Mononuclear cell (primary cell): ENCODE measurements around the gene GALNT12. TPM values are rescaled to one million over a fixed set of nuclear protein-coding genes. Genes with fewer than 3 reads are reported as not detected.
A peak's percentile ranks its signal among the peaks of the same experiment; 100 is the strongest.

ENCODE experiments used
- H3K27me3 ChIP-seq: 2 replicates; pipeline ENCODE4 v1.6.0; 2011; ENCODE audit warnings: low read length, control low read depth; ENCODE audit not compliant: insufficient read depth
- H3K4me1 ChIP-seq: 2 replicates; pipeline ENCODE4 v1.5.1; 2011; ENCODE audit warnings: mild to moderate bottlenecking, low read length, control low read depth; ENCODE audit not compliant: insufficient read depth
- H3K4me3 ChIP-seq: 2 replicates; pipeline ENCODE4 v1.5.1; 2011; ENCODE audit warnings: mild to moderate bottlenecking, low read length, moderate library complexity
- H3K9me3 ChIP-seq: 2 replicates; pipeline ENCODE4 v1.5.1; 2011; ENCODE audit warnings: low read depth, mild to moderate bottlenecking, control low read depth, low read length
- total RNA-seq: library from RNA; depleted of rRNA; stranded (reverse); fragments of >200 nt; gene quantifications from one replicate; pipeline ENCODE4 v1.2.3, GENCODE V29; 2012

The GALNT12 gene
- total RNA-seq, 1 donor: 4.5 TPM

DNA sequence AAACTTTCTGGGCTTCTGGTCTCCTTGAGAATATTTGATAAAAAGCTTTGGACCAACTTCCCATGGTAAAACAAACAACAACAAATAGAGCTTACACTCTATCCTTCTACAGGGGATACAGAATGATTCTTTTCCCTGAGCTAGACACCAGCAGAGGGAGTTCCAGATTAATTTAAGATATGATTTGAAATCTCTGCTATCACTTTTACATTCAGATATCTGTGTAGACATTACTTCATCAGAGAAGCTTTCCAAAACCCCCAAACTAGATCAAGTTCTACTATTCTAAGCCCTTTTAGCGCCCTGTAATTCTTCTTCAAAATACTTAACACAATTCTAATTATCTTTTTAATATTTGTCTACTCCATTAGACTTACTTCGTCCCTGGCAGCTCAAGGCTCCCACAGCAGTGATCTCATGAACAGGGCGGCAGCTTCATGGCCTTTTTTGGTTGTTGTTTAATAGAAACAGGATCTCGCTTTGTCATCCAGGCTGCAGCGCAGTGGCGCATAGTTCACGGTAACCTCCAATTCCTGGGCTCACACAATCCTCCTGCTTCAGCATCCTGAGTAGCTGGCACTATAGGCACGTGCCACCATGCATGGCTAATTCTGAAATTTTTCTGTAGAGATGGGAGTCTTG lies 955 bp upstream of the GALNT12 start:
- no peak overlapping the region for H3K4me3 ChIP-seq
- no peaks in the 10 kb centered on the region for H3K9me3 ChIP-seq
- H3K4me1 ChIP-seq: peaks cover 19% of the 10 kb centered on the region
- peaks cover 29% of the 10 kb centered on the region for H3K27me3 ChIP-seq

DNA sequence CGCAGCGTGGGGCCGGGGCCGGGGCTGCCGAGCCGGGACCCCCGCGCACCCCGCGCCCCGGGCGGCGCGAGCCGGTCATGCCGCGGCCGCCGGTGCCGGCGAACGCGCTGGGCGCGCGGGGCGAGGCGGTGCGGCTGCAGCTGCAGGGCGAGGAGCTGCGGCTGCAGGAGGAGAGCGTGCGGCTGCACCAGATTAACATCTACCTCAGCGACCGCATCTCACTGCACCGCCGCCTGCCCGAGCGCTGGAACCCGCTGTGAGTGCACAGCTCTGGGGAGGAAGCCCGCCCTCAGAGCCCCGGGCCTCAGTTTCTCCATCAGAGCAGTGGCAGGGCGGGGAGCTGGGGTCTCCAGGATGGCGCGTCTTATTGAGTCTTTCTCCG lies 335 bp downstream of the GALNT12 start:
- H3K9me3 ChIP-seq: no peaks in the 10 kb centered on the region
- H3K4me1 ChIP-seq: peaks cover 19% of the 10 kb centered on the region
- H3K27me3 ChIP-seq: peaks cover 29% of the 10 kb centered on the region
- peak overlapping the region; percentile 44 for H3K4me3 ChIP-seq

DNA sequence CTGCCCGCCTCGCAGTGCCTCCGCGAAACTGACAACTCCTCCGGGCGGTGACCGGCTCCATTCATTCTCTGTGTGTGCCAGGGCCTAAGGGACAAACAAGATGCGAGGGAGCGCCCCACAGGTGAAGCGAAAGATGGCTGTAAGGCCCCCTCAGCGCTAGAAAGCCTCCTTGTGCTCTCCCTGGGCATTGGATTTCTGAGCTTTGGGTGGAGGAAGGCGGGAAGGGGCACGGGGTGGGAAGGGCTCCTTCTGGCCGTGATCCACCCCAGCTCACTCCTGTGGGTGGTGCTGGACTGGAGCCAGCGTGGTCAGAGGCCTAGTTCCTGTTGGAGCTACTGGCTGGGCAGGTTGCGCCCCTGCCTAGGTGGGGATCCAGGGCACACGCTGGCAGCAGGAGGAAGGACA lies 943 bp downstream of the GALNT12 start:
- Histone ChIP-seq H3K9me3 (no peaks in the 10 kb centered on the region), H3K4me1 (peaks cover 19% of the 10 kb centered on the region), H3K27me3 (peaks cover 24% of the 10 kb centered on the region), H3K4me3 (peak overlapping the region; percentile 44)

DNA sequence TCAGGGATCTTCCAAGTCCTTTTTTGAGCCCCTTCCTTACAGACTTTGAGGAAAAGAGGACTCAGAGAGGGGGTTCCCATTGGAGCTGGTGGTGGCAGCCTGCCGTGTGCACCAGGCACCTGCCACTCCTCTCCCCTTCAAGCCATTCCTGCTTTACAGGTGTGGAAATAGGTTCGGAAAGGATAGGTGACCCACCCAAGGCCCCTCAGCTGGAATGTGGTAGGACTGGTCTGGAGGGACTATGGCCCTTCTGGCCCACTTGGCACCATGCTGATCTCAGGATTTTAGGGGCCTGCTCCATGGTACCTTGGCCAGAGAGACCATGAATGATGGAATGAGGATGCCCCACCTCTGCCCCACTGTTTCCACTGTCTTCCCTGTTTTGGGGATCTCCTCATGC lies 1.4 kb downstream of the GALNT12 start:
- H3K27me3 ChIP-seq: peaks cover 20% of the 10 kb centered on the region
- no peaks in the 10 kb centered on the region for H3K9me3 ChIP-seq
- peaks cover 19% of the 10 kb centered on the region for H3K4me1 ChIP-seq
- H3K4me3 ChIP-seq: no peak overlapping the region

DNA sequence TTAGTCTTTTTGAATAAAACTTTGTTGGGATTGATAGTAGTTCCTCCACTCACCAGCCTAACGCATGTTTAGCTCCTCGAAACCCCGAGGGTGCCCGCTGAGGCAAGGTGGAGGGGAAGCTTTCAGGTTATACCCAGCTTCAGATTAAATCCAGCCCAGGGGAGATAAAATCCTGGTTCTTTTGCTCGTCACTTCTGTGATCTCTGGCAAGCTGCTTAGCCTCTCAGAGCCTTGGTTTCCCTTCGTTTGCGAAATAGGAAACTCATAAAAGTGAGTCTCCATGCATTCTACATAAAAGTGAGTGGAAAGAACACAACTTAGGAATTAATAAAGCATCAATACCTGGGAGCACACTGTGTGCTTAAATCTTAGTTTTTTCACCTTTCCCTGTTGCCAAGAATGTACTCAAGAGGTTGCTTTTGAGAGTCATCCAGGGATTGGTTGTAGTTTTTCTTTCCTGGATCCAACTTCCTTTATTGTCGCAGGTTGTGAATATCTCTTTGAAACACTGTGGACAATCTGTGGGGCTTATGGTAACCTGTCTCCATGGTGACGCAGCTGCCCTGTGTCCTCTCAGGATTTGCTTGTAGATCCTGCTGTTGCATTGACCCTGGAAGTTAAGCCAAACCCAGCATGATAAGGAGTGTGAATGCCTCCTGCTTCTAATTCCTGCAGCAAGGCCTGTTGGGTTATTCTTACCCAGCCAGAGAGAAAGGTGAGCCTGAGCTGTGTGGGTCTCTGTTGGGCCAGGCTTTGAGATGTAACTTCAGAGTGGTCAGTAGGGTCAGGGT lies 2.0 kb downstream of the GALNT12 start:
- Histone ChIP-seq H3K4me3 (no peak overlapping the region), H3K9me3 (no peaks in the 10 kb centered on the region), H3K4me1 (peaks cover 19% of the 10 kb centered on the region), H3K27me3 (peaks cover 18% of the 10 kb centered on the region)

DNA sequence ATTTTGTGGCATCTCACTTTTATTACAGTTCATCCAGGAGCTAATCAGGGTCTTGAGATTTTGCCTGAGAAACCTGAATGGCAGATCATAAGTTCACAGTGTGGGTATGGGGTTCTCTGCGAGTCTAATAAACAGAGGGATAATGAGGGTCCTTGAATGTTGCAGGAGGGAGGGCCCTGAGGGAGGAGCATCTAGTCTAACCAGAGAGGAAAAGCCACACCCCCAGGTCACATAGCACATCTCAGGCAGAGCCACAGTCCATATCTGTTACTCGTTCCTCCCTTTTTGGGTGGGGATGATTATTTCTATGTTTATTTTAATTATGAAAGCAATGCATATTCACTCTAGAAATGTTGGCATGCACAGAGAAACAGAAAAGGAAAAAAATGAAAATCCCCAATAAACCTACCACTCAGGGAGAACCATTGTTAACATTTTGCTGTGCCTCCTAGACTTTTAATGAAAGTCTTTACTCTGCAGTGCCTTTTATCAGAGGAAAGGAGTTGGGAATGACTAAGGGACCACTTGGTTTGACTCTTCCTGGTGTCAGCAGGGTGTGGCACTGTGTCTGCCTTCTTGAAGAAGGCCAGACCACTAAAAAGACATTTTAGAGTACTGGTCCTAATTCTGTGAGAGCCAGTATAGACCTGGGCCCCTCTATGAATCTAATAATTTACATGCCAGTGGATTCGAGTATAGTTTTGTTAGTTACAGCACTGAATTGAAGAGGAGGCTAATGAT lies 2.8 kb downstream of the GALNT12 start:
- Histone ChIP-seq H3K27me3 (peaks cover 18% of the 10 kb centered on the region), H3K9me3 (no peaks in the 10 kb centered on the region), H3K4me1 (peaks cover 19% of the 10 kb centered on the region), H3K4me3 (no peak overlapping the region)

DNA sequence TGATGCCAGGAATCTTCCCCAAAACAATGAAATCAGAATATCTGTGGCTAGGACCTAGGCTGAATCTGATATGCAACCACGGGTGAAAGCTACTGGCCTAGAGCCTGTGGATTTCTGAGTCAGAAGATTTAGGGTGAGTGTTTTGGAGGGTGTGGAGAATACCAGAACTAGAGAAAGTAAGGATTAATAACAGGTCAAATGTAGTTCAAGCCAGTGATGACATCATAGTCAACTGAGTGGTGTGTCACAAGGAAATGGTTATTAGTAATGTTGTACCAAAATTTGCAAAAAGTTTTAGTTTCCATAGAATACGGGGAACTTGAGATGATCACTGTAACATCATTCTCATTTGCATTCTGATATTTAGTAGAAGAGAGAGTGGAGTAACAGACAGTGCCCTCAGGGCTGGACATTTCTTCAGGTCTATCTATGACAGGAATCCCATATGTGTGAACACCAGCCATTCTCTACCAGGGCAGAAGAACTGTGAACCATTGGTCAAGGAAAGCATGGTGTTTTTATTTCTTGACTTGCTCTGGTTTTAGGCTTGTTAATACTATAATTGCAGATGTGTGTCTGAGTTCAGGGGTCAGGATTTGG lies 3.7 kb downstream of the GALNT12 start:
- Histone ChIP-seq H3K4me3 (no peak overlapping the region), H3K27me3 (peaks cover 15% of the 10 kb centered on the region), H3K4me1 (peaks cover 19% of the 10 kb centered on the region), H3K9me3 (no peaks in the 10 kb centered on the region)

DNA sequence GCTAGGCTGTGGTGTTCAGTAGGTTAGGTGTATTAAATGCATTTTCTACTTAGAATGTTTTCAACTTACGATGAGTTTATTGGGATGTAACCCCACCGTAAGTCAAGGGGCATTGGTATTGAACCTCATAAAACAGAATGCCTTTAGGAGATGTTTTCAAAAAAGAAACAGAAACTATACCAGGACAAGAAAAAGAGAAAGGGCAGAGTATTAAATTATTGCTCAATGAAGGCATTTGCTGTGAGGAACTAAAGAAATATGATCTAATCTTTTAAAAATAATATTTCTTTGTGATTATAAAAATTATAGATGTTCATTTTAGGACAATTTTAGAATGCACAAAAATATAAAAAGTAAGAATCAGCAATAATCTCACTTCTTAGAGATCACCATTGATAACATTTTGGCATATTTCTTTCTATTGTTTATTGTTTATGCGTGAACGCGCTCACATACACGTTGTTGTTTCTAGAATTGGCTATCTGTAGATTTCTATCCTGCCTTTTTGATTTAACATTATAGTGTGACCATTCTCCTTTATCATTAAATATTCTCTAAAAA lies 8.0 kb downstream of the GALNT12 start:
- H3K9me3 ChIP-seq: no peaks in the 10 kb centered on the region

DNA sequence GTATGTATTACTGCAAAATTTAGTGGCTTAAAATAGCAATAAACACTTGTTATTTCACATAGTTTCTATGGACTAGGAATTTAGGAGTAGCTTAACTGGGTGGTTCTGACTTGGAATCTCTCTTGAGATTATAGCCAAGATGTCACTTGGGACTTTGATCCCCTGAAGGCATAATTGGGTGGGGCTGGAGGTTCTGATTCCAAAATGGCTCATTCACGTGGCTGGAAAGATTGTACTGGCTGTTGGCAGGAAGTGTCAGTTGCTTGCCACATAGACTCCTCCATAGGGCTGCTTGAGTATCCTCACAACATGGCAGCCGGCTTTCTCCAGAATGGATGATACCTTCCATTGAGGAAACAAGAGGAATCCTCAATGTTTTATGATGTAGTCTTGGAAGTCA lies 11.3 kb downstream of the GALNT12 start:
- H3K9me3 ChIP-seq: no peaks in the 10 kb centered on the region

More for the DNA sequence above, 8.0 kb downstream of the GALNT12 start:
- H3K4me3 ChIP-seq: no peak overlapping the region
- H3K4me1 ChIP-seq: no peaks in the 10 kb centered on the region
- no peaks in the 10 kb centered on the region for H3K27me3 ChIP-seq

DNA sequence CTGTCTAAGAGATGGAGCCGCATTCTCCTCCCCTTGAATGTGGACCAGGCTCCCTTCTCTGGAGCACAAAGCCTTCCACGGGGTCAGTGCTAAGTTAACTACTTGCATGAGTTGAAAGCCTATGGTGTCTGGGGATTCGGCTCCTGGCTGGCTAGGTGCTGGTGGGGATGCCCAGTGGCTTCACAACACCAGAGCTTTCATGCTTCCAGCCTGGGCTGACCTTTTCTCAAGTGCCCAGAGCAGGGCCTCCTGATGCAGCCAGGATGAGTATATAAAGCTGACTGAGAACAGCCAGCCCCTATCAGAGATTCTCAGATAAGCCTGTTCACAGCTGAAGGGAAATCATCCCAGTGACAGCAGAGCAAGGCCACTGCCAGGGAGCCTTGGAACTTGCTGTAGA lies 11.8 kb downstream of the GALNT12 start:
- Histone ChIP-seq H3K9me3 (no peaks in the 10 kb centered on the region), H3K4me1 (no peaks in the 10 kb centered on the region), H3K4me3 (no peak overlapping the region), H3K27me3 (no peaks in the 10 kb centered on the region)

More for the DNA sequence above, 11.3 kb downstream of the GALNT12 start:
- no peaks in the 10 kb centered on the region for H3K27me3 ChIP-seq
- H3K4me1 ChIP-seq: no peaks in the 10 kb centered on the region
- no peak overlapping the region for H3K4me3 ChIP-seq

DNA sequence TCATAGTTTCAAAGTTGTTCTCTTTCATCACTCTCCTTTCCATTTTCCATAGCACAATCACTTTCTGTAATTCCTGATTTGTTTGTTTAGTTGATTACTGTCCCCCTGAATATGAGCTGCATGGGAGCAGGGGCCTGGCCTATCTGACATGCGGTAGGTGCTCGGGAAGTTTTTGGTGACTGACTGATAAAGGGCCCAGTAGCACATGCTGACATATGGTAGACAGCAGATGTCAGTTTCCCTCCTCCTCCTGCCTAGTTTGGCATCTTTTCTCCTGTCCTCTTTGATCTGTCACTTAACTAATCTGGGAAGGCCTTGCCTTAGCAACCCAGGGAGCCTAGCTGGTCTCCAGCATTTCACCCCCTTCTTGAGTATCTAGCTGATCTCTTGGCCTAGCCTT lies 14.4 kb downstream of the GALNT12 start:
- H3K4me1 ChIP-seq: no peaks in the 10 kb centered on the region
- no peaks in the 10 kb centered on the region for H3K9me3 ChIP-seq
- no peak overlapping the region for H3K4me3 ChIP-seq
- H3K27me3 ChIP-seq: no peaks in the 10 kb centered on the region

DNA sequence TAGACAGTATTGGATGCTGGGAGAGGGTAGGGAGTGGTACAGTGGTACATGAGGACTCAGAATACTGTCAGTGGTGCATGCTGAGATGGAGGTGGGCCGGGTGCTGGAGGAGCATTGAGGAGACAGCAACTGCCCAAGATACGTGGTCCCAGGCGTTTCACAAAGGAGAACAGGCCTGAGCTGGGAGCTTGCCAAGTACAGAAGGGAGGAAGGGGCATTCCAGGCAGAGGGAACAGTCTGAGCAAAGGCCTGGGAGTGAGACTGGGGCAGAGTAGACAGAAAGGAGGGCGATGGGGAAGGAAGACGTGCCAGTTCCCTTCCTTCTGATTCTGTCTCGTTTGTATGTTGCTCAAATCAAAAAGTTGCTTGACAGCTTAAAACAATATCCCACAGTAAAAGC lies 15.2 kb downstream of the GALNT12 start:
- H3K4me1 ChIP-seq: no peaks in the 10 kb centered on the region
- no peaks in the 10 kb centered on the region for H3K9me3 ChIP-seq
- no peak overlapping the region for H3K4me3 ChIP-seq
- no peaks in the 10 kb centered on the region for H3K27me3 ChIP-seq

DNA sequence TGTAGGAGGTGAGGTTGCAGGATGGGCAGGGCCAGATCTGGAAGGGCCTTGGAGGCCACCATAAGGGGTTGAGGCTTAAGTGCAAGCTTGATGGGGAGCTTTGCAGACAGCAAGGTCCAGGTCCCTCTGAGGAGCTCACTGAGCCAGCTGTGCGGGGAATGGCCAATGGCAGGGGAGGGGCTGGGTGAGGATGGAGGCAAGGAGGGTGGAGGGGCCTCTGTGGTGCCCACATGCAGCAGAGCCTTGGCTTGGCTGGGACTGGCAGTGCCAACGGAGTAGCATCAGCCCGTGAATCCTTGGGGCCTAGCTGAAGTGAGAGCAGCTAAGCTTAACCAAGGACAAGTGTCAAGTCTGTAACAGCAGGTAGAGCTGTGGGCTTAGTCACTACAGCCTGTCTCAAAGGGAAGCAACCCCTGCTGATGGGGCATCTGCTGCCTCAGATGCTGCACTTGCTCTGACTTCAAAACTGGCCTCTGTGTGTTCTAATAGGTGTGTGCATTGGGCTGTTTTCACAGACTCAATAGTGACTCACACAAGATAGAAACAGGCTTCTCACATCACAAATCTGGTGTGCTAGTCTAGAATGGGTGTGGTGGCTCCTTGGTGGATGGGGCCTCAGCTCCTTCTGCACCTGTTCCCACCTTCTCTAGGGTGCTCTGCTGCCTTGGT lies 16.3 kb downstream of the GALNT12 start:
- H3K4me1 ChIP-seq: no peaks in the 10 kb centered on the region

DNA sequence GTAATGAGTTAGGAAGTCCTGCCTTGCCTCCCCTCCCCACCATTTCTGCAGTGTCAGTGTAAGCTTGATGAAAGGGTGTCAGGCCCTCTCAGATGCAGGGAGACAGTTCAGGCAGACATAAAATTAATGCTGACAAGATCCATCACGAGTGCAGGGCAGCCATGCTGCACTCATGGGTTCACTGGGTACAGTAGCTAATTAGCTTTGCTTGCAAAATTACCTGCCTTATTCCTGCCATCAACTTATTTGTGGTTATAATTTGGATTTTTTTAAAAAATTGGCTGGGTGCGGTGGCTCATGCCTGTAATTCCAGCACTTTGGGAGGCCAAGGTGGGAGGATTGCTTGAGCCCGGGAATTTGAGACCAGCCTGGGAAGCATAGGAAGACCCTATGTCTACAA lies 17.9 kb downstream of the GALNT12 start:
- H3K4me1 ChIP-seq: no peaks in the 10 kb centered on the region
- H3K4me3 ChIP-seq: no peak overlapping the region
- H3K9me3 ChIP-seq: no peaks in the 10 kb centered on the region
- no peaks in the 10 kb centered on the region for H3K27me3 ChIP-seq

More for the DNA sequence above, 16.3 kb downstream of the GALNT12 start:
- H3K4me3 ChIP-seq: no peak overlapping the region
- no peaks in the 10 kb centered on the region for H3K27me3 ChIP-seq
- no peaks in the 10 kb centered on the region for H3K9me3 ChIP-seq
